ENCODE data around the gene TMEM183A.

Gene TMEM183A

DNA sequence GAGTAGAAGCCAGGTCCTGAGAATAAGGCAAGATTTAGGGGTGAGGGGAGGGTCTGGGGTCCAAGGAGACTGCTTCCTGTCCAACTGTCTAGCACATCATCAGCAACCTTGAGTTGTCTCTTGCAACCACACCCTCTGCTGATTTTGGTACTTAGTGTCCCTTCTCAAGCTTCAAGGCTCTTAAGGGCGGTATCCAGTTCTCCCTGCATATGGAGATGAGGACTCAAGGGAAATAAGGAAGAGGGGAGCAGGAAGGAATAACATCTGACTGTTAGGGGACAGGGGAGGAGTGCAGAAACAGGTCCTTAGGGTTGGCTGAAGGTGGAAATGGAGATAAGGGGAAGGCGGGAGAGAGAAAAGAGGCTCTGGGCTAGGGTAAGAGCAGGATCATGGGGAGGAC, 66.3 kb downstream of the TMEM183A start:
- DNase-seq: no peak
